GM19240 (cell line): ENCODE results near the gene MILR1.
"Not testable (repeated sequence)": the region's sequence is repeated elsewhere in the genome, so short reads cannot be mapped to it uniquely, and the experiment has no call there.

Experiments used
- DNase-seq: peaks from one replicate; pipeline ENCODE4 v3.0.0; 2011; ENCODE audit warnings: low spot score; ENCODE audit not compliant: insufficient read length

The MILR1 gene

DNA sequence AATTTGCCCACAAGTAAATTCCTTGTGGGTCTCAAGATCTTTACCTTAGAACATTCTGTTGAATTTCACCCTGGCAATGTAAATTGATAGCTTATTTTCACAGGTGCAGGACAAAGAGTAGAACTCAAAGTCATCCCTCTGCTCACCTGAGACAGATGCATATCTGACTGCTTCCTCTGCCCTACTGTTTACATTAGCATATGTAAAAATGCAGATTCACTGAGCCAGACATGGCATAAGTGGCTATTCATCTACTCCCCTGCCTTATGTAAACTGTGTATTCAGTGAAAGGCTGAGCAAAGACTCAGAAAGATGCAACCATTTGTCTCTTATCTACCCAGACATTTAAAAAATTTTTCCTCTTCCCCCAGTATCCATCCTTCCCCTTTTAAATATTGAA, 22.3 kb upstream of the MILR1 start:
- no peak for DNase-seq

DNA sequence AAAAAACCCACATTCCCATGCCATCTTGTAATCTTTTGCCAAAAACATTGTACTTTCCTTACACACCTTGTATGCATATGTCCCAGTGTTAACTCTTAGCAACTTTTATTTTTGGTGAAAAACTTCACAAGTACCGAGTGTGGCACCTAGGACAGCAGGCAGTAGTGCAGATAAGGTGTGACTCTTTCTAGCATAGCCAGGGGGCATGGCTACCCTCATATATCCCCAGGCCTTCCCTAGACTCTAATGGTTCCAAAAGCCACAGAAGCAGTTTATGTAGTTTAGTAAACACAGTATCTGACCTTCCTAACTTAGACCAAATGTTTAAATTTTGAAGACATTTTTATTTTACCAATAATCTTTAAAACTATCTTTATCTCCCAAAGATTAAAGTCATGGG, 20.5 kb upstream of the MILR1 start:
- DNase-seq, result no peak

DNA sequence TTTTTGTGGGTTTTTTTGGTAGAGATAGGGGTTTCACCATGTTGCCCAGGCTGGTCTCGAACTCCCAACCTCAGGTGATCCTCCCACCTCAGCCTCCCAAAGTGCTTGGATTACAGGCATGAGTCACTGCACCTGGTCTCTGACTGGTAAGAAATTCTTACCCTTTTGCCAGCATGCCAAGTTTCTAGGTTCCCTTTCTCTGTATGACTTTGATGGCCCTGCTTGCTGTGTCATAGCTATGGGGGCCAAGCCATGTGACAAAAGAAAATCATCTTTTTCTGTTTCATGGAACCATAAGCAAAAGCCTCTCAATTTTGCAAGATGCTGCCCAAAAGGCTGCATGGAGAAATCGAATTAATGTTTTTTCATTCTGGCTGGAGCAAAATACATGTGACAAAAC, 18.9 kb upstream of the MILR1 start:
- not testable (repeated sequence) for DNase-seq

DNA sequence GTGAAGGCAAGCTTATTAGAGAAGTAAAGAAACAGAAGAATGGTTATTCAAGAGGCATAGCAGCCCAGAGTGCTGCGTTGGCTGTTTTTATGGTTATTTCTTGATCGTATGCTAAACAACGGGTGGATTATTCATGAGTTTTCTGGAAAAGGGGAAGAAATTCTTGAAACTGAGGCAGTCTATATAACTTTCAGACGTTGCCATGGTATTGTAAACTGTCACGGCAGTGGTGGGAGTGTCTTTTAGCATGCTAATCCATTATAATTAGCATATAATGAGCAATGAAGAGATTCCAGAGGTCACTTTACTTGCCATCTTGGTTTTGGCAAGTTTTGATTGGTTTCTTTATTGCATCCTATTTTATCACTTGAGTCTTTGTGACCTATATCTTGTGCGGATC, 17.4 kb upstream of the MILR1 start:
- DNase-seq, result no peak

DNA sequence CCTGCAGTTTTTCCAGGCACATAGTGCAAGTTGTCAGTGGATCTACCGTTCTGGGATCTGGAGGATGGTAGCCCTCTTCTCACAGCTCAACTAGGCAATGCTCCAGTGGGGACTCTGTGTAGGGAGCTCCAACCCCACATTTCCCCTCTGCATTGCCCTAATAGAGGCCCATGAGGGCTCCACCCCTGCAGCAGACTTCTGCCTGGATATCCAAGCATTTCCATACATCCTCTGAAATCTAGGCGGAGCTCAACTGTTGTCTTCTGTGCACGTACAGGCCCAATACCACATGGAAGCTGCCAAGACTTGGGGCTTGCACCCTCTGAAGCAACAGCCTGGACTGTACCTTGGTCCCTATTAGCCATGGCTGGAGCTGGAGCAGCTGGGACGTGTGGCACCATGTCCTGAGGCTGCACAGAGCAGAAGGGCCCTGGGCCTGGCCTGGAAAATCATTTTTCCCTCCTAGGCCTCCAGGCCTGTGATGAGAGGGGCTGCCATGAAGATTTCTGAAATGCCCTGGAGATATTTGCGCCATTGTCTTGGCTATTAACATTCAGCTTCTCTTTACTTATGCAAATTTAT, 10.9 kb upstream of the MILR1 start:
- no peak for DNase-seq

DNA sequence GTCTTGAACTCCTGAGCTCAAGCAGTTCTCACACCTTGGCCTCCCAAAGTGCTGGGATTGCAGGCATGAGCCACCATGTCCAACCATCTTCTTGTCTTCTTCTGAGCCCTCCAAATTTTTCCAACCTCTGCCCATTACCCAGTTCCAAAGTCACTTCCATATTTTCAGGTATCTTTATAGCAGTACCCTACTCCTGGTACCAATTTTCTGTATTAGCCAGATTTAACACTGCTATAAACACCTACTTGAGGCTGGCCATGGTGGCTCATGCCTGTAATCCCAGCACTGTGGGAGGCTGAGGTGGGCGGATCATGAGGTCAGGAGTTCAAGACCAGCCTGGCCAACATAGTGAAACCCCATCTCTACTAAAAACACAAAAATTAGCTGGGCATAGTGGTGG, 9.4 kb upstream of the MILR1 start:
- DNase-seq, result not testable (repeated sequence)

DNA sequence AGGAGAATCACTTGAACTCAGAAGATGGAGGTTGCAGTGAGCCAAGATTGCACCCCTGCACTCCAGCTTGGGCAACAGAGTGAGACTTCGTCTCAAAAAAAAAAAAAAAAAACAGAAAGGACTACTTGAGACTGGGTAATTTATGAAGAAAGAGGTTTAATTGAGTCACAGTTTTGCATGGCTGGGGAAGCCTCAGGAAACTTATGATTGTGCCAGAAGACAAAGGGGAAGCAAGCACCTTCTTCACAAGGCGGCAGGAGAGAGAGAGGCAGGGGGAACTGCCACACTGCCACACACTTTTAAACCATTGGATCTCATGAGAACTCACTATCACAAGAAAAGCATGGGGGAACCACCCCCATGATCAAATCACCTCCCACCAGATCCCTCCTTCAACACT, 9.0 kb upstream of the MILR1 start:
- no peak for DNase-seq

DNA sequence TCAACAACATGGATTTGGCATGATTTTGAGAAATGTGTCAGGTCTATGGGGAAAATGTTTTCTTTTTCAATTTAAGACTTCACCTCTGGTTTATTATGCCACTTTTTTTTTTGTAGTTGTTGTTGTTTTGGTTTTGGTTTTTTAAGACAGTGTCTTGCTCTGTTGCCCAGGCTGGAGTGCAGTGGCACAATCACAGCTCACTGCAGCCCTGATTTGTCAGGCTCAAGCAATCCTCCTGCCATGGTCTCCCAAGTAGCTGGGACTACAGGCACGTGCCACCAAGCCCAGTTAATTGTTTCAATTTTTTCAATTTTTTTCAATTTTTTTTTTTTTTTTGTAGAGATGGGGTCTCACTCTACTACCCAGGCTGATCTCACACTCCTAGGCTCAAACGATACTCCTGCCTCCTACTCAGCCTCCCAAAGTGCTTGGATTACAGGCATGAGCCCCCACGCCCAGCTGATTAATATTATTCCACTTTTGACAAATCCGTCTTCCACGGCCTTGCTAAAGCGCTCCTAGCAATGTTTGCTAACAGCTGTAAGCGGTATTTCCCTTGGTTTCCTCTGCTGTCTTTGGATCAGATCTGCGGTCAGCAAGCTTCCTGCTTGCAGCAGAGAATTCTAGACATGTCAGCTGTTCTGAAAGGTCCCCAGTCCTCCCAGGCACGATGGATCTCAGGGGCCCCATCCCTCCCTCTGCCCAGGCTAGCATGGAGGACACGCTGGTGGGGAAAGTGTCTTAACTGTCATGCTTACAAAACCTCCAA, 7.0 kb upstream of the MILR1 start:
- no peak for DNase-seq

DNA sequence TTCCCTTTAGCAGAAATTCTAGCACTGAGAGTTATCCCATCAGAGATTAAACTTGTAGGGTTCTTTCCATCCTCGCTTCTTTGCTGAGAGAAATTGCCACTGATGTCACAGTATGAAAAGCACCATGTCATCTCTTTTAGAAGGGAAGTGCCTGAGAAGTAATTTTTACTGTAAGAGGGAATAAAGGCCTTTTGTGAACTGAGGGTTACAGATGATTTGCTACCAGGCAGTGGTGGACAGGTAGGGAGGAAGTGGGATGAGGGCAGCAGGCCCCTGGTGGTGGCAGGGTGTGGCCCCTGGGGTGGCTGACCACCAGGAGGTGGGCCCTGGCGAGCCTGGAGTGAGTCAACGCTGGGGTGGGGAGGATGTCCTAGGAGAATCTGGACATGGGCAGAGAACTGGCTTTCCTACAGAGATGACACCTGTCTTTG, 6.4 kb upstream of the MILR1 start:
- no peak for DNase-seq

DNA sequence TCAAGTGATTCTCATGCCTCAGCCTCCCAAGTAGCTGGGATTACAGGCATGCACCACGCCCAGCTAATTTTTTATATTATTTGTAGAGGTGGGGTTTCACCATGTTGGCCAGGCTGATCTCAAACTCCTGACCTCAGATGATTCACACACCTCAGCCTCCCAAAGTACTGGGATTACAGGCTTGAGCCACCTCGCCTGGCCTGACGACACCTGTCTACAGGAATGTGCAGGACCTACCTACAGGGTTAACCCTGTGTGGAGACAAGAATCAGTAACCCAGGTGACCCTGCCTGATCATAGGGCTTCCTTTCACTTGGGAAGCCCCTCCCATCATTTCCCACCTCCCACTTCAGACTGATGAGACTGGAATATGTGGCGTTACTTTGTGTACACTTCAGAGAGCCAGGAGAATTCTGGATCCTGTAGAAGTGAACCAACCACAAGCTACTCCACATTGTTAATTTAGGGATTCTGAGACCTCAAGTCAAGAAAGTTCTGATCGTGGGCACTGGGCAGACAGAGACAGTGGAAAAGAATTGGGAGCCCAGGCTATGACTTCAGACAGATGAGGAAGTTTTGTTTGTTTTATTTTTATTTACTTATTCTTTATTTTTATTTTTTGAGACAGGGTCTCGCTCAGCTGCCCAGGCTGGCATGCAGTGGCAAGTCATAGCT, 5.7 kb upstream of the MILR1 start:
- no peak for DNase-seq

DNA sequence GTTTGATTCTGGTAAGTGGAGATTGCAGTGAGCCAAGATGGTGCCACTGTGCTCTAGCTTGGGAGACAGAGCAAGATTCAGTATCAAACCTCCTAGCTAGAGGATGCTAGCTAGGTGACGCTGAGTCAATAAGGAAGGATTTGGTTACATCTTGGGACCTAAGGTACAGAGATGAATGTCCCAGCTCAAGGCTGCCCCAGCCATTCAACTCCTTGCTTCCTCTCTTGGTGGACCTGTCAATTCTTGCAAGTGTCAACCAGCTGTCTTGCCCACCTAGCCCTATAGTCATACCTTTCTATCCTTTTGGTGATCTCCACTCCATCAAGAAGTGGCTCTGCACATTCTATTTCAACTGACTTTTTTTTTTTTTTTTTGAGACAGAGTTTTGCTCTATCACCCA, 1.4 kb upstream of the MILR1 start:
- DNase-seq, result no peak

DNA sequence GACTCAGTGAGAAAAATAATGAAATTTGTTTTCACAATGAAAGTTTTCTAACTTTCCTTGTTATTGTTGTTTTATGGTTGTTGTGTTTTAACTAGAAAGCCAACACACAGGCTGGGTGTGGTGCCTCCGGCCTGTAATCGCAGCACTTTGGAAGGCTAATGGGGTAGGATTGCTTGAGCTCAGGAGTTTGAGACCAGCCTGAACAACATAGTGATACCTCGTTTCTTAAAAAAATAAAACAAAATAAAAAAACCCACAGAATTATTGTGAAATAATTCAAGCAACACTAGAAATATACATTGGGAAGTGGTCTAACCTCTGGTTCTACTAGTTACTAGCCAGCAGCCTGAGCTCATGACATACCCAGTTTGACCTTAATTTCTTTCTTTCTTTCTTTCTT, 630 bp downstream of the MILR1 start:
- DNase-seq, result no peak

DNA sequence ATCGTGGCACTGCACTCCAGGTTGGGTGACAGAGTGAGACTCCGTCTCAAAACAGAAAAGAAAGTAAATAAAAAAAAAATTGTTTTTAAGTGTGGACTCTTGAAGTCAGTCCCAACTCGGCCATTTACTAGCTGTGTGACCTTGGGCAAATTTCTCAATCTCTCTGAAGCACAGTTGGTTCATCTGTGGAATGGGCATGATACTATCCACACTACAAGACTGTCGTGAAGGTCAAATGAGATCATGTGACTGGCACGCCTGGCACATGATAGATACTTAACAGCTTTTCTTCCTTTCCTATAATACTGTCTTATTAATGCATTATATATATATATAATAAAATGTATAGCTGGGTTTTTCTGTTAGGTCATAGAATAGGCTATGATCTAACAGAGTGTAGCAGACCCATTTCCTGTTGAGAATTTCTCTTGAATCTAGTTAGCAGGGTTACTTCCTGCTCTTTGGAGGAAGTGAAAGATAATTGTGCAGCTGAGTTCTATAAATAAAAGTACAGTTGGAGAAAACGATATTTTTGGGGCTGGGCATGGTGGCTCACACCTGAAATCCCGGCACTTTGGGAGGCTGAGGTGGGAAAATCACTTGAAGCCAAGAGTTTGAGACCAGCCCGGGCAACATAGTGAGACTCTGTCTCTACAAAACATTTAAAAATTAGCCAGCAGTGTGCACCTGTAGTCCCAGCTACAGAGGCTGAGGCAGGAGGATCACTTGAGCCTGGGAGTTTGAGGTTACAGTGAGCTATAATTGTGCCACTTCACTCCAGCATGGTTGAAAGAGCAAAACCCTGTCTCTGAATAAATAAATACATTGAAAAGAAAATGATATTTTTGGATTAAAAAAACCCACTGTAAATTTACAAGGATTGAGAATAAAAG, 7.3 kb downstream of the MILR1 start:
- peak; percentile 20 for DNase-seq

DNA sequence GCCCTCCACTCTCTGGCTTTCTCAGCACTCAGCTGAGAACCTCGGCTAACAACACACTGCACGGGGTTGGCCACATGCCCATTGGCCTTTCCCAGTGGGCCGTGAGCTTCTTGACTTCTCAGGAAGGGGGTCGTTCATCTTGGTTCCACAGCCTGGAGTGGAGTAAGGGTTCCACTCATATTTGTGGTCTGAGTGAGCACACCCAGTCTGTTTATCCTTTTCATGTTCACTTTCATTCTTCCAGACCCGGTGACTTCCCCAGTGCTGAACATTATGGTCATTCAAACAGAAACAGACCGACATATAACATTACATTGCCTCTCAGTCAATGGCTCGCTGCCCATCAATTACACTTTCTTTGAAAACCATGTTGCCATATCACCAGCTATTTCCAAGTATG, 8.2 kb downstream of the MILR1 start:
- DNase-seq, result no peak

DNA sequence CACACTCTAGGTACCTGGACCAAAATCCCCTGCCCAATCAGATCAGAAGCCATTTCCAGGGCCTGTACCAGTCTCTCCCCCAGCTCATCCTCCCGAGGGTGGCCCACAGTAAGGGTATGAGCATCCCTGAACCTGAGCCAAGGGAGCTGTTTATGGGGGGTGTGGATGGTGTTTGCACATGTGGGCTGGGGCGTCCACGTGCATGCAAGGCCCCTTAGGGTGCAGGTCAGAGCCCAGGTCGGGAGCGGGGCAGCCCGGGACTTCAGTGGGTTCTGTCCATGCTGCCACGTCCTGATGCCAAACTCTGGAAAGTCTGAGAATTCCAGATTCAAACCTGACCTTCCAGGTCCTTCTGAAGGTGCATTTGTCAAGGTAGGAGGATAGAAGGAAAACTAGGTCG, 9.8 kb downstream of the MILR1 start:
- no peak for DNase-seq

DNA sequence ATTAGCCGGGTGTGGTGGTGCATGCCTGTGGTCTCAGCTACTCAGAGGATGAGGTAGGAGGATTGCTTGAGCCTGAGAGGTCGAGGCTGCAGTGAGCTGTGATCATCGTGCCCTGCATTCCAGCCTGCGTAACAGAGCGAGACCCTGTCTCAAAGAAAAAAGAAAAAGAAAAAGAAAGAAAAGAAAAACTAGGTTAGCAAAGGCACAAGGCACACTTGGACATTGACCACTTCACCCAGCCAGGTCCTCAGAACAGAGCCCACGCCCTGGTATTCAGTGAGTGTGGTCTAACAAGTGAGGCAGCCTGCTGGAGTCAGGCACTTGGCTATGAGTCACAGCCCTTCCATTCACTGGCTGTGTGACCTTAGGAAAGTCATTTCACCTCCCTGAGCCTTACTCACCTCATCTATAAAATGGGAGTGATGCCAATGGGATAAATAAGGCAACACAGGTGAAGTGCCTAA, 10.4 kb downstream of the MILR1 start:
- no peak for DNase-seq

DNA sequence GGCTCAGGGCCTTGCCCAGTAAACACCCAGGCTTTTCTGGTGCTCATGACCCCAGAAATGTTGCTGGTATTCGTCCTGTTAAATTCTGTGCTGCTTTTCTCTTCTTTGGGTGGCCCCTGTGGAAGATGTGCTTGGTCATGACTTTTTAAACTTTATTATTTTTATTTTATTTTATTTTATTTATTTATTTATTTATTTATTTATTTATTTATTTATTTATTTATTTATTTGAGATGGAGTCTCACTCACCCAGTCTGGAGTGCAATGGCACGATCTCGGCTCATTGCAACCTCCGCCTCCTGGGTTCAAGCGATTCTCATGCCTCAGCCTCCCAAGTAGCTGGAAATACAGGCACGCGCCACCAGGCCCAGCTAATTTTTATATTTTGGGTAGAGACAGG, 10.9 kb downstream of the MILR1 start:
- not testable (repeated sequence) for DNase-seq

DNA sequence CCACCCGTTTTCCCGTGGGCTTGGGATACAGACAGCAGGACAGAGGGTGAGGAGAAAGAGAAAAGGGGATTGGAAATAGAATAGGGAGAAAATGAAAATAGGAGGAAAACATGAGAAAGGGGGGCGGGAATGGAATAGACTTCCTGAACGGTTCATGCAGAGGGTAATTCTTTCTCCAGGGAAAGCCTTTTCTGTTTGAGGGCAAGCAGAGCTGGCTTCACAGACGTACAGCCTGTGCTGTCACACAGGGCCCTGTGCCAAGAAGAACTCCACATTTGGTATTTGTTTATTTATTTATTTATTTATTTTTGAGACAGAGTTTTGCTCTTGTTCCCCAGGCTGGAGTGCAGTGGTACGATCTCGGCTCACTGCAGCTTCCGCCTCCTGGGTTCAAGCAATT, 12.0 kb downstream of the MILR1 start:
- no peak for DNase-seq

DNA sequence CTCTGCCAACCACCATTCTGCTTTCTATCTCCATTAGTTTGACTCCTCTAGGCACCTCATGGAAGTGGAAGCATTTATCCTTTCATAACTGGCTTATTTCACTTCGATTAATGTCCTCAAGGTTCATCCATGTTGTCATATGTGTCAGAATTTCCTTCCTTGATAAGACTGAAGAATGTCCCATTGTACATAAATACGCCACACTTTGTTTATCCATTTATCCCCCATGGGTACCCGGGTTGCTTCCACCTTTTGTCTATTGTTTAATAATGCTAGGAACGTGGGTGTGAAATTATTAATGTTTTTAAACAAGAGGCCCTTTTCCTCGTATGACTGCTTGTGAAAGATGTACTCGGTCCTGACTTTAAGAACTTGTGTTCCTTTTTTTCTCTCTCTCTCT, 12.9 kb downstream of the MILR1 start:
- DNase-seq, result no peak

DNA sequence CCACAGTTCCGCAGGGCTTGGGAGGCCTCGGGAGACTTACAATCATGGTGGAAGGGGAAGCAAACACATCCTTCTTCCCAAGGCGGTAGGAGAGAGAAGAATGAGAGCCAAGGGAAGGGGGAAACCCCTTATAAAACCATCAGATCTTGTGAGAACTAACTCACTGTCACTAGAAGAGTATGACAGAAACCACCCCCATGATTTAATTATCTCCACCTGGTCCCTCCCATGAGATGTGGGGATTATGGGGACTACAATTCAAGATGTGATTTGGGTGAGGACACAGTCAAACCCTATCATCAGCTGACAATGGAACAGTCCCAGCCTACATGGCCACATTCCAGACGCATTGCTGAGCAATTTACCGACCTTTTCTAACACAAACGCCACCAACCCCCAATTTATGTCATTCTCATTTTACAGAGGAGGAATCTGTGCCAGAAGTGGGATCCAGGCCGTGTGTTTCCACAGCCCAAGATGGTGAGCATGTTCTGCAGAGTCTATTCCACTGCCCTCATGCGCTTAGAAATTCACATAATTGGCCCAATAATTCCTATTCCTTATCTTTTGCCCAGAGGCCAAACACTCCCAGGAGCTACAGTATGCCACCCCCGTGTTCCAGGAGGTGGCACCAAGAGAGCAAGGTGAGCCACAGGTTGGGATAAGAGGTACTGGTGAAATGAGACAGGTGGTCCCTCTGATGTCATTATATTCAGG, 17.3 kb downstream of the MILR1 start:
- no peak for DNase-seq

DNA sequence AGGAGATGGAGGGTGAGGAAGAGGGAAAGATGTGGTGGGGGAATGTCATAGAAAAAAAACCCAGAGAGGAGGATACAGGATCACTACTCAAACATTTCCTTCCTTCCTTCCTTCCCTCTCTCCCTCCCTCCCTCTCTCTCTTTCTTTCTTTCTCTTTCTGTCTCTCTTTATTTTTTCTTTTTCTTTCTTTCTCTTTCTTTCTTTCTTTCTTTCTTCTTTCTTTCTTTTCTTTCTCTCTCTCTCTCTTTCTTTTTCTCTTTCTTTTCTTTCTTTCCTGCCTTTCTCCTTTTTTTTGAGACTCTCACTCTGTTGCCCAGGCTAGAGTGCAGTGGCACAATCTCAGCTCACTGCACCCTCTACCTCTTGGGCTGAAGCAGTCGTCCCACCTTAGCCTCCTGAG, 17.9 kb downstream of the MILR1 start:
- not testable (repeated sequence) for DNase-seq
